ENCODE results near the gene MARCHF4.

GRCh38 chr2:216408426-216409290, 36.4 kb upstream of the MARCHF4 start:
- TF ChIP-seq CTCF (IDR thresholded peaks at IDR 0.05; ENCODE audit: low read length) (no peak), EZH2 (optimal IDR thresholded peaks at IDR 0.05; ENCODE audit: low read depth, low read length) (no peak)
